ENCODE data around the gene FGF19. TPM values are rescaled to one million over a fixed set of nuclear protein-coding genes. Genes with fewer than 3 reads are reported as not detected.

Gene FGF19
- total and polyA plus RNA-seq, 2 donors (not counting 1 experiment from before 2014, with no cell fraction given) = not detected

GRCh38 chr11:69707176-69707575 lies 3.4 kb upstream of the FGF19 start:
- Histone ChIP-seq H3K27ac (ENCODE audit: insufficient read depth, low read length) (no peak overlapping the region), H3K4me3 (replicated peaks in 1 of 4; ENCODE audit: control extremely low read depth in 1 of 4, insufficient read depth in 1 of 4, low read depth in 3 of 4, low read length in 4 of 4) (no peak overlapping the region), H3K9me3 (ENCODE audit: control insufficient read depth, insufficient read depth, low read depth, low read length) (no peaks in the 10 kb centered on the region), H2AFZ (ENCODE audit: low read length) (no peak overlapping the region), H3K79me2 (ENCODE audit: control insufficient read depth, insufficient read depth, low read length) (no peaks in the 10 kb centered on the region), H3K4me1 (ENCODE audit: control insufficient read depth, extremely low read depth, insufficient read depth, low read length) (no peaks in the 10 kb centered on the region), H3K9ac (ENCODE audit: insufficient read depth, low read length) (no peak overlapping the region), H3K27me3 (ENCODE audit: control insufficient read depth, insufficient read depth, low read length) (peaks cover 34% of the 10 kb centered on the region), H4K20me1 (ENCODE audit: control insufficient read depth, extremely low read depth, insufficient read depth, low read length) (no peaks in the 10 kb centered on the region), H3K36me3 (ENCODE audit: control insufficient read depth, insufficient read depth, low read length) (no peaks in the 10 kb centered on the region), H3K4me2 (ENCODE audit: extremely low read depth, insufficient read depth, low read length) (no peak overlapping the region)
- TF ChIP-seq EZH2 (IDR thresholded peaks at IDR 0.05; ENCODE audit: low read length, missing control alignments) (no peak), CTCF (conservative IDR thresholded peaks at IDR 0.05 in 1 of 2, IDR thresholded peaks at IDR 0.05 in 1 of 2; ENCODE audit: low read depth in 1 of 2, low read length in 2 of 2) (no peak)
- DNase-seq (ENCODE audit: low read depth in 2 of 2) = no peak

DNA sequence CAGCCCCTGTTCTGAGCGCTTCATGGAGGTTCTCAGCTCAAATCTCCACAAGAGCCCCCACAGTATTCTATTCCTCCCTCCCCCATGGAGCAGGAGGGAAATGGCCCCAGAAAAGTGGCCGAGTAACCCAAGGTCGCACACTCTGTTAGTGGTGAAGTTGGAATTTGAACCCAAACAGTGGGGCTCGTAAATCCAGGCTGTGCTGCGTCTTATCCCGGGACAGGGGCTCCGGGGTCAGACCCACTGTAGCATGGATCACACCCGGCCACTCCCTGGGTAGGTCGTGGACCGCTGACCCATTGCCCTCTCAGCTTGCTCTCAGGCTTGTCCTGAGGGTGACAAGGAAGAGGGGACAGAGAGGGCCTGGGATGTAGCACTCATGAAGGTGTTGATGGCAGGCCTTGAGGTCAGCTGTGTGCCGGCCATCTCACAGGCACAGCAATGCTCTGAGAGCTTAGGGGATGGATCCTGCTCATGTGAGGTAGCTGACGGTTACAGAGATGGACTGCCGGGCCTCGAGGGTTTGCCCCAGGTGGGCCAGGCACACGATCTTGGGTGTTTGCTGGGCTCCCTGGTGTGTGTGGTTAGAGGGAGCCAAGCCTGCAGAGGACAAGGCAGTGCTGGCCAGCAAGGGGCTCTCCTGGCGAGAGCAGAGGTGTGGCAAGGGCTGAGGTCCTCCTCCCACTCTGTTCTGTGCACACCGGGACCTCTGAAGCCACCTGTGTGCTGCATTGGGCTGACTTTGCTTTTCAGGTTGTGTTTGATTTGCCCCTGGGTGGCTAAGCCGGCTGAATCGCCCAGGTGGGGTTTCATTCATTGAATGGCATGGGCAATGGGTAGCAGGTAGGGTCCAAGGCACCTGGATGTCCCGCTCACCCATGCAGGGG lies 2.3 kb upstream of the FGF19 start:
- DNase-seq (ENCODE audit: low read depth in 2 of 2) = no peak
- peaks cover 34% of the 10 kb centered on the region for H3K27me3 ChIP-seq (ENCODE audit: control insufficient read depth, insufficient read depth, low read length)
- H2AFZ ChIP-seq (ENCODE audit: low read length) = no peak overlapping the region
- no peak overlapping the region for H3K4me2 ChIP-seq (ENCODE audit: extremely low read depth, insufficient read depth, low read length)
- TF ChIP-seq EZH2 (IDR thresholded peaks at IDR 0.05; ENCODE audit: low read length, missing control alignments) = no peak
- TF ChIP-seq CTCF (conservative IDR thresholded peaks at IDR 0.05 in 1 of 2, IDR thresholded peaks at IDR 0.05 in 1 of 2; ENCODE audit: low read depth in 1 of 2, low read length in 2 of 2) = no peak
- H4K20me1 ChIP-seq (ENCODE audit: control insufficient read depth, extremely low read depth, insufficient read depth, low read length) = no peaks in the 10 kb centered on the region
- H3K4me3 ChIP-seq (replicated peaks in 1 of 4; ENCODE audit: control extremely low read depth in 1 of 4, insufficient read depth in 1 of 4, low read depth in 3 of 4, low read length in 4 of 4) = no peak overlapping the region
- no peaks in the 10 kb centered on the region for H3K4me1 ChIP-seq (ENCODE audit: control insufficient read depth, extremely low read depth, insufficient read depth, low read length)
- H3K36me3 ChIP-seq (ENCODE audit: control insufficient read depth, insufficient read depth, low read length) = no peaks in the 10 kb centered on the region
- no peak overlapping the region for H3K27ac ChIP-seq (ENCODE audit: insufficient read depth, low read length)
- no peaks in the 10 kb centered on the region for H3K79me2 ChIP-seq (ENCODE audit: control insufficient read depth, insufficient read depth, low read length)
- no peak overlapping the region for H3K9ac ChIP-seq (ENCODE audit: insufficient read depth, low read length)
- H3K9me3 ChIP-seq (ENCODE audit: control insufficient read depth, insufficient read depth, low read depth, low read length) = no peaks in the 10 kb centered on the region

DNA sequence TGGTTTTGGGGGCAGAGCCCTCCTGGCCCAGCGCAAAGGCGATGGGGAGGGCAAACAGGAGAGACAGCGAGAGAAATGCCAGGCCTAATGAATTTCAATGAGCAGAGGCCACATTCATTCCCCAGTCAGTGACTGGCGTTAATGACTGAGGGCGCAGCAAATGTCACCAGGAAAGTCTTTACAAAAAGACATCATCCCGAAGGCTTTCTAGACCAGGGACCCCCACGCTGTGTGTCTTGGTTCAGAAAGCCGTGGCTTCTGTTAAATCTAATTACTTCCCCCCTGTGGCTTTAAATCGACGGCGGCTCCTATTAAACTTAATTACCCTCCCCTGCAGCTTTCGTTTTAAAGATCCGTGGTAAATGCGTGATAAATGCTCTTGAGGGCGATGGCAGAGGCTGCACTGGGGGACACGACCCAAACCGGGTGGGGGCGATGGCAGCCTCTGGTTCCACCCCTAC lies 1.6 kb upstream of the FGF19 start:
- no peak overlapping the region for H3K27ac ChIP-seq (ENCODE audit: insufficient read depth, low read length)
- H3K79me2 ChIP-seq (ENCODE audit: control insufficient read depth, insufficient read depth, low read length) = no peaks in the 10 kb centered on the region
- H3K9ac ChIP-seq (ENCODE audit: insufficient read depth, low read length) = no peak overlapping the region
- H4K20me1 ChIP-seq (ENCODE audit: control insufficient read depth, extremely low read depth, insufficient read depth, low read length) = no peaks in the 10 kb centered on the region
- no peak overlapping the region for H3K4me2 ChIP-seq (ENCODE audit: extremely low read depth, insufficient read depth, low read length)
- peaks cover 3% of the 10 kb centered on the region for H3K4me1 ChIP-seq (ENCODE audit: control insufficient read depth, extremely low read depth, insufficient read depth, low read length)
- DNase-seq (ENCODE audit: low read depth in 2 of 2) = no peak
- TF ChIP-seq EZH2 (IDR thresholded peaks at IDR 0.05; ENCODE audit: low read length, missing control alignments) (no peak), CTCF (conservative IDR thresholded peaks at IDR 0.05 in 1 of 2, IDR thresholded peaks at IDR 0.05 in 1 of 2; ENCODE audit: low read depth in 1 of 2, low read length in 2 of 2) (no peak)
- H3K27me3 ChIP-seq (ENCODE audit: control insufficient read depth, insufficient read depth, low read length) = peaks cover 34% of the 10 kb centered on the region
- no peak overlapping the region for H2AFZ ChIP-seq (ENCODE audit: low read length)
- H3K36me3 ChIP-seq (ENCODE audit: control insufficient read depth, insufficient read depth, low read length) = no peaks in the 10 kb centered on the region
- no peaks in the 10 kb centered on the region for H3K9me3 ChIP-seq (ENCODE audit: control insufficient read depth, insufficient read depth, low read depth, low read length)
- H3K4me3 ChIP-seq (replicated peaks in 1 of 4; ENCODE audit: control extremely low read depth in 1 of 4, insufficient read depth in 1 of 4, low read depth in 3 of 4, low read length in 4 of 4) = no peak overlapping the region

Measured in fibroblast of lung (primary cell).